H9 (cell line): ENCODE results near the gene ZBTB44. TPM values are rescaled to one million over a fixed set of nuclear protein-coding genes. Genes with fewer than 3 reads are reported as not detected.

ENCODE experiments used
- DNase-seq: peaks from one replicate; pipeline ENCODE4 v3.0.0-alpha.2; 2017
- H2AFZ ChIP-seq: one replicate; pipeline ENCODE4 v1.6.1; 2013; ENCODE audit warnings: mild to moderate bottlenecking, low read length, control low read depth, moderate library complexity
- H2AK5ac ChIP-seq: 2 replicates; pipeline ENCODE4 v1.6.1; 2013; ENCODE audit warnings: low read length, control low read depth, mixed read lengths; ENCODE audit not compliant: insufficient read length
- H2BK120ac ChIP-seq: one replicate; pipeline ENCODE4 v1.6.1; 2013; ENCODE audit warnings: low read depth, mild to moderate bottlenecking, low read length, control low read depth, inconsistent platforms; ENCODE audit not compliant: poor library complexity, severe bottlenecking
- H2BK12ac ChIP-seq: 2 replicates; pipeline ENCODE4 v1.6.1; 2013; ENCODE audit warnings: low read length, control low read depth, mixed read lengths, low read depth; ENCODE audit not compliant: insufficient read length
- H2BK15ac ChIP-seq: 2 replicates; pipeline ENCODE4 v1.6.1; 2013; ENCODE audit warnings: low read depth, low read length, control low read depth
- H2BK20ac ChIP-seq: one replicate; pipeline ENCODE4 v1.6.1; 2013; ENCODE audit warnings: low read depth, mild to moderate bottlenecking, low read length, control low read depth, inconsistent platforms; ENCODE audit not compliant: poor library complexity, severe bottlenecking
- H2BK5ac ChIP-seq: 2 replicates; pipeline ENCODE4 v1.6.1; 2013; ENCODE audit warnings: low read length, control low read depth, mixed read lengths; ENCODE audit not compliant: insufficient read length
- H3K14ac ChIP-seq: 2 replicates; pipeline ENCODE4 v1.6.1; 2013; ENCODE audit warnings: low read length, control low read depth; ENCODE audit not compliant: insufficient read depth
- H3K18ac ChIP-seq: 2 replicates; pipeline ENCODE4 v1.6.1; 2013; ENCODE audit warnings: low read depth, mild to moderate bottlenecking, mixed read lengths, low read length, control low read depth; ENCODE audit not compliant: insufficient read length
- H3K23ac ChIP-seq: 2 replicates; pipeline ENCODE4 v1.6.1; 2013; ENCODE audit warnings: low read length, control low read depth, mixed read lengths, low read depth; ENCODE audit not compliant: insufficient read length
- H3K23me2 ChIP-seq: 2 replicates; pipeline ENCODE4 v1.6.1; 2013; ENCODE audit warnings: low read depth, mild to moderate bottlenecking, mixed read lengths, low read length, control low read depth; ENCODE audit not compliant: insufficient read length, poor library complexity, severe bottlenecking
- H3K27ac ChIP-seq: 2 replicates; pipeline ENCODE4 v1.5.1; 2013; ENCODE audit warnings: low read length, control low read depth, mixed read lengths, low read depth; ENCODE audit not compliant: insufficient read length
- H3K27me3 ChIP-seq: 2 replicates; pipeline ENCODE4 v1.6.1; 2013; ENCODE audit warnings: low read length, control low read depth, inconsistent platforms; ENCODE audit not compliant: insufficient read depth
- H3K4ac ChIP-seq: 2 replicates; pipeline ENCODE4 v1.6.1; 2013; ENCODE audit warnings: low read depth, mild to moderate bottlenecking, control low read depth, inconsistent platforms, low read length, moderate library complexity
- H3K4me1 ChIP-seq: 2 replicates; pipeline ENCODE4 v1.6.1; 2013; ENCODE audit warnings: low read length, control low read depth, inconsistent platforms; ENCODE audit not compliant: insufficient read depth
- H3K4me2 ChIP-seq: 2 replicates; pipeline ENCODE4 v1.6.1; 2013; ENCODE audit warnings: low read length, control low read depth, mixed read lengths; ENCODE audit not compliant: insufficient read length, insufficient read depth
- H3K56ac ChIP-seq: 2 replicates; pipeline ENCODE4 v1.6.1; 2013; ENCODE audit warnings: low read depth, mild to moderate bottlenecking, mixed read lengths, low read length, control low read depth; ENCODE audit not compliant: insufficient read length
- H3K79me1 ChIP-seq: 2 replicates; pipeline ENCODE4 v1.6.1; 2013; ENCODE audit warnings: low read depth, mild to moderate bottlenecking, moderate library complexity, low read length, control low read depth, inconsistent platforms; ENCODE audit not compliant: insufficient read depth, poor library complexity, severe bottlenecking
- H3K79me2 ChIP-seq: 2 replicates; pipeline ENCODE4 v1.6.1; 2013; ENCODE audit warnings: low read length, control low read depth, inconsistent platforms; ENCODE audit not compliant: insufficient read depth
- H3K9ac ChIP-seq: 2 replicates; pipeline ENCODE4 v1.6.1; 2013; ENCODE audit warnings: low read length, control low read depth, mixed read lengths; ENCODE audit not compliant: insufficient read length; ENCODE audit errors: extremely low read depth
- H3K9me3 ChIP-seq: one replicate; pipeline ENCODE4 v1.6.1; 2013; ENCODE audit warnings: low read depth, low read length, inconsistent platforms; ENCODE audit not compliant: control insufficient read depth
- H3T11ph ChIP-seq: one replicate; pipeline ENCODE4 v1.6.1; 2013; ENCODE audit warnings: mild to moderate bottlenecking, low read length, control low read depth, inconsistent platforms
- H4K20me1 ChIP-seq: one replicate; pipeline ENCODE4 v1.6.1; 2013; ENCODE audit not compliant: control insufficient read depth, insufficient read length, insufficient read depth
- H4K5ac ChIP-seq: 2 replicates; pipeline ENCODE4 v1.6.1; 2013; ENCODE audit warnings: low read depth, mild to moderate bottlenecking, mixed read lengths, low read length, control low read depth; ENCODE audit not compliant: insufficient read length
- H4K8ac ChIP-seq: replicated peaks from 2 replicates; pipeline ENCODE4 v1.6.1; 2013; ENCODE audit warnings: low read length, control low read depth, mixed read lengths, low read depth; ENCODE audit not compliant: insufficient read length
- H4K91ac ChIP-seq: 2 replicates; pipeline ENCODE4 v1.6.1; 2013; ENCODE audit warnings: low read depth, mild to moderate bottlenecking, moderate library complexity, mixed read lengths, low read length, control low read depth; ENCODE audit not compliant: insufficient read length
- H3K27ac Mint-ChIP-seq, 3 experiments: 2 replicates in 2 of 3; 3 replicates in 1 of 3; pipeline ENCODE4 v1.8.0; 2020 to 2021; ENCODE audit warnings: mixed read lengths in 3 of 3, mild to moderate bottlenecking in 1 of 3, moderate library complexity in 1 of 3
- H3K27me3 Mint-ChIP-seq: 2 replicates; pipeline ENCODE4 v1.8.0; 2021; ENCODE audit warnings: low read depth, mild to moderate bottlenecking, moderate library complexity, mixed read lengths
- H3K36me3 Mint-ChIP-seq, 3 experiments: 2 replicates in 2 of 3; 3 replicates in 1 of 3; pipeline ENCODE4 v1.8.0; 2020 to 2021; ENCODE audit warnings: low read depth in 3 of 3, mixed read lengths in 3 of 3; ENCODE audit not compliant: insufficient read depth in 1 of 3
- H3K4me1 Mint-ChIP-seq, 2 experiments: 2 replicates each; pipeline ENCODE4 v1.8.0; 2020; ENCODE audit warnings: mixed read lengths in 2 of 2
- H3K4me3 Mint-ChIP-seq, 2 experiments: 2 replicates in 1 of 2; 3 replicates in 1 of 2; pipeline ENCODE4 v1.8.0; 2020 to 2021; ENCODE audit warnings: mild to moderate bottlenecking in 2 of 2, mixed read lengths in 2 of 2, moderate library complexity in 1 of 2
- H3K9me3 Mint-ChIP-seq, 2 experiments: 2 replicates in 1 of 2; 3 replicates in 1 of 2; pipeline ENCODE4 v1.8.0; 2020; ENCODE audit warnings: mild to moderate bottlenecking in 2 of 2, mixed read lengths in 2 of 2, moderate library complexity in 1 of 2
- CTCF ChIP-seq: fragments of 200-600 bp; sonication (generic); conservative IDR thresholded peaks from 3 replicates; pipeline ENCODE4 v1.8.0; 2021; ENCODE audit warnings: antibody characterized with exemption, mild to moderate bottlenecking
- WGBS: extraction: QIAGEN DNeasy Blood & Tissue Kit; methylation state at CpG from one replicate; pipeline ENCODE4 v1.1.7; 2013; ENCODE audit warnings: missing lambda C conversion rate, low lambda C conversion rate, mixed read lengths; ENCODE audit not compliant: insufficient read length; ENCODE audit errors: extremely low coverage; 5-methylcytosine and 5-hydroxymethylcytosine counted together
- total RNA-seq: library from RNA; stranded (reverse); gene quantifications from 2 replicates; pipeline ENCODE4 v1.2.1, GENCODE V29; 2021

Gene ZBTB44
- total RNA-seq, 1 experiment from 2014 or later: 67.7 TPM

GRCh38 chr11:130344841-130345240 is 30.1 kb upstream of the ZBTB44 start:
- Histone ChIP-seq H3K27me3 (no peaks in the 10 kb centered on the region), H2BK12ac (no peak overlapping the region), H2BK5ac (no peak overlapping the region), H3K23ac (no peak overlapping the region), H4K5ac (no peak overlapping the region), H3T11ph (no peak overlapping the region), H2AK5ac (no peak overlapping the region), H3K9ac (no peak overlapping the region), H3K18ac (no peak overlapping the region), H3K23me2 (no peaks in the 10 kb centered on the region), H3K79me1 (no peaks in the 10 kb centered on the region), H2BK15ac (no peak overlapping the region), H4K8ac (no peak overlapping the region), H4K91ac (no peak overlapping the region), H3K4ac (no peak overlapping the region), H3K79me2 (no peaks in the 10 kb centered on the region), H3K9me3 (no peaks in the 10 kb centered on the region), H3K4me2 (no peak overlapping the region), H2BK120ac (no peak overlapping the region), H4K20me1 (no peaks in the 10 kb centered on the region), H3K4me1 (no peaks in the 10 kb centered on the region), H2BK20ac (no peak overlapping the region), H3K14ac (no peak overlapping the region), H3K56ac (no peak overlapping the region), H3K27ac (no peak overlapping the region), H2AFZ (no peak overlapping the region)
- no CpG with 5 or more reads among the region's 1 CpG for WGBS
- peaks cover 5 to 10% of the 10 kb centered on the region in 2 experiments for H3K9me3 Mint-ChIP-seq
- DNase-seq: no peak
- H3K4me3 Mint-ChIP-seq: no peak overlapping the region
- TF ChIP-seq CTCF: no peak
- no peak overlapping the region for H3K27ac Mint-ChIP-seq
- H3K4me1 Mint-ChIP-seq: no peaks in the 10 kb centered on the region
- peaks cover 1% of the 10 kb centered on the region for H3K27me3 Mint-ChIP-seq
- H3K36me3 Mint-ChIP-seq: peaks cover 3 to 9% (median 9%) of the 10 kb centered on the region in 3 experiments; a peak in 5 of 7 replicates
